HCT116 (cell line): ENCODE results near the gene LGALS3. TPM values are rescaled to one million over a fixed set of nuclear protein-coding genes. Genes with fewer than 3 reads are reported as not detected.

Source experiments
- ATAC-seq: fragments of 200-7000 bp; cut with Tn5 transposase; 2 replicates; pipeline ENCODE4 v1.9.1; 2020; ENCODE audit warnings: mild to moderate bottlenecking, moderate library complexity
- BruUV-seq: library from RNA; stranded (reverse); fragments of 400-500 nt; replicated peaks from 2 replicates; lab custom pipeline; 2021; lab: Mats Ljungman, UMichigan
- CTCF ChIA-PET: fragments of 300-600 bp; sonication (Branson Sonifier 250); formaldehyde crosslinking; loops from one replicate; lab custom pipeline; 2021; ENCODE audit warnings: antibody characterized with exemption; lab: Charles Lee
- POLR2A ChIA-PET: fragments of 300-600, 350-600 bp; sonication (Branson Sonifier 250); formaldehyde crosslinking; loops from one replicate; lab custom pipeline; 2021; ENCODE audit warnings: antibody characterized with exemption; lab: Charles Lee
- RAD21 ChIA-PET, 2 experiments: fragments of 300-600 bp; sonication (Branson Sonifier 250); formaldehyde crosslinking; loops; one replicate each; lab custom pipeline; 2023; ENCODE audit warnings: low total read pairs in 2 of 2; ENCODE audit not compliant: uncharacterized antibody in 2 of 2, unreplicated experiment in 2 of 2, low non-redundant PET in 1 of 2; lab: Charles Lee
- DNase-seq: peaks from one replicate; pipeline ENCODE4 v3.0.0-alpha.2; 2010; ENCODE audit warnings: low read depth, low spot score
- H2AFZ ChIP-seq: fragments of 200-600 bp; shearing (Covaris generic), sonication (generic); 2 replicates; pipeline ENCODE4 v1.6.1; 2017; ENCODE audit warnings: low read depth, mixed run types, mixed read lengths, antibody characterized with exemption, low read length; ENCODE audit not compliant: poor library complexity, severe bottlenecking
- H3K27ac ChIP-seq: 2 replicates; pipeline ENCODE4 v1.5.1; 2012; ENCODE audit warnings: low read depth, low read length
- H3K27me3 ChIP-seq: fragments of 200-600 bp; sonication (generic); 2 replicates; pipeline ENCODE4 v1.6.1; 2016; ENCODE audit warnings: mixed run types, low read length, mixed read lengths; ENCODE audit not compliant: insufficient read depth
- H3K36me3 ChIP-seq, 2 experiments: fragments of 200-500 bp in 1 of 2; fragments of 200-600 bp in 1 of 2; sonication (Bioruptor generic) in 1 of 2; sonication (generic) in 1 of 2; 2 replicates each; pipeline versions ENCODE4 v1.5.1 to v1.6.1; 2014 to 2016; ENCODE audit warnings: low read length in 2 of 2, inconsistent platforms in 1 of 2, mixed read lengths in 1 of 2, mixed run types in 1 of 2; ENCODE audit not compliant: insufficient read depth in 2 of 2, control insufficient read depth in 1 of 2
- H3K4me1 ChIP-seq, 2 experiments: fragments of 200-600 bp in 1 of 2; sonication (generic) in 1 of 2; 2 replicates each; pipeline versions ENCODE4 v1.5.1 to v1.6.1; 2012 to 2017; ENCODE audit warnings: low read length in 2 of 2, inconsistent platforms in 1 of 2, mild to moderate bottlenecking in 1 of 2, mixed read lengths in 1 of 2, mixed run types in 1 of 2, moderate library complexity in 1 of 2; ENCODE audit not compliant: insufficient read depth in 2 of 2, control insufficient read depth in 1 of 2
- H3K4me2 ChIP-seq: fragments of 200-600 bp; sonication (generic); 2 replicates; pipeline ENCODE4 v1.6.1; 2017; ENCODE audit warnings: mixed run types, low read length, mixed read lengths
- H3K4me3 ChIP-seq, 2 experiments: fragments of 200-600 bp in 1 of 2; sonication (generic) in 1 of 2; replicated peaks in 1 of 2; 2 replicates each; pipeline ENCODE4 v1.5.1; 2011 to 2016; ENCODE audit warnings: low read length in 2 of 2, control low read depth in 1 of 2, low read depth in 1 of 2, mild to moderate bottlenecking in 1 of 2, mixed read lengths in 1 of 2, mixed run types in 1 of 2
- H3K79me2 ChIP-seq: fragments of 200-600 bp; sonication (generic); 2 replicates; pipeline ENCODE4 v1.6.1; 2017; ENCODE audit warnings: mild to moderate bottlenecking, mixed run types, low read length, moderate library complexity, mixed read lengths; ENCODE audit not compliant: insufficient read depth
- H3K9ac ChIP-seq: fragments of 200-600 bp; sonication (generic); 2 replicates; pipeline ENCODE4 v1.6.1; 2016; ENCODE audit warnings: low read length, mixed read lengths
- H3K9me2 ChIP-seq: fragments of 200-600 bp; sonication (generic), shearing (Covaris generic); 2 replicates; pipeline ENCODE4 v1.6.1; 2017; ENCODE audit warnings: mixed run types, mild to moderate bottlenecking, moderate library complexity; ENCODE audit not compliant: insufficient read depth
- H3K9me3 ChIP-seq, 2 experiments: fragments of 200-500 bp in 1 of 2; fragments of 200-600 bp in 1 of 2; sonication (Bioruptor generic) in 1 of 2; sonication (generic) in 1 of 2; 2 replicates each; pipeline ENCODE4 v1.6.1; 2014 to 2017; ENCODE audit warnings: low read length in 2 of 2, mixed read lengths in 2 of 2, inconsistent platforms in 1 of 2, low read depth in 1 of 2, mild to moderate bottlenecking in 1 of 2, mixed run types in 1 of 2, moderate library complexity in 1 of 2; ENCODE audit not compliant: control insufficient read depth in 1 of 2, insufficient read depth in 1 of 2
- H4K20me1 ChIP-seq: fragments of 200-600 bp; sonication (generic), shearing (Covaris generic); 2 replicates; pipeline ENCODE4 v1.6.1; 2017; ENCODE audit warnings: mixed run types, mild to moderate bottlenecking, moderate library complexity; ENCODE audit not compliant: insufficient read depth
- ATF3 ChIP-seq: IDR thresholded peaks from 2 replicates; pipeline ENCODE4 v1.6.1; 2012
- CBX3 ChIP-seq: IDR thresholded peaks from 2 replicates; pipeline ENCODE4 v1.6.1; 2012; ENCODE audit warnings: low read depth
- EGR1 ChIP-seq: IDR thresholded peaks from 2 replicates; pipeline ENCODE4 v1.6.1; 2012; ENCODE audit warnings: low read depth
- ELF1 ChIP-seq: IDR thresholded peaks from 2 replicates; pipeline ENCODE4 v1.6.1; 2012; ENCODE audit warnings: low read depth, borderline replicate concordance
- EZH2 ChIP-seq: fragments of 200-600 bp; sonication (generic); IDR thresholded peaks from 2 replicates; pipeline ENCODE4 v1.6.1; 2017; ENCODE audit warnings: antibody characterized with exemption, mixed run types
- EZH2phosphoT487 ChIP-seq: fragments of 200-600 bp; IDR thresholded peaks from 2 replicates; pipeline ENCODE4 v1.6.1; 2018; ENCODE audit warnings: antibody characterized with exemption, borderline replicate concordance
- FOSL1 ChIP-seq: IDR thresholded peaks from 2 replicates; pipeline ENCODE4 v1.6.1; 2012; ENCODE audit warnings: low read depth
- JUND ChIP-seq: IDR thresholded peaks from 2 replicates; pipeline ENCODE4 v1.6.1; 2012
- MAX ChIP-seq: IDR thresholded peaks from 2 replicates; pipeline ENCODE4 v1.6.1; 2012
- POLR2A ChIP-seq: IDR thresholded peaks from 2 replicates; pipeline ENCODE4 v1.7.0; 2011; ENCODE audit warnings: borderline replicate concordance; ENCODE audit not compliant: insufficient read depth, insufficient read length; ENCODE audit errors: extremely low read depth
- POLR2AphosphoS5 ChIP-seq: IDR thresholded peaks from 2 replicates; pipeline ENCODE4 v1.6.1; 2011; ENCODE audit warnings: mild to moderate bottlenecking, low read depth, low read length, moderate library complexity
- RAD21 ChIP-seq: IDR thresholded peaks from 2 replicates; pipeline ENCODE4 v1.6.1; 2012; ENCODE audit warnings: low read depth, mild to moderate bottlenecking
- REST ChIP-seq: IDR thresholded peaks from 2 replicates; pipeline ENCODE4 v1.6.1; 2012; ENCODE audit warnings: low read depth
- SIN3A ChIP-seq: IDR thresholded peaks from 2 replicates; pipeline ENCODE4 v1.6.1; 2012; ENCODE audit warnings: low read depth
- SRF ChIP-seq: IDR thresholded peaks from 2 replicates; pipeline ENCODE4 v1.6.1; 2012; ENCODE audit warnings: low read depth
- TCF7L2 ChIP-seq: IDR thresholded peaks from 2 replicates; pipeline ENCODE4 v1.7.0; 2011; ENCODE audit warnings: borderline replicate concordance, inconsistent platforms; ENCODE audit not compliant: insufficient read depth, insufficient read length; ENCODE audit errors: extremely low read depth
- YY1 ChIP-seq: IDR thresholded peaks from 2 replicates; pipeline ENCODE4 v1.6.1; 2011; ENCODE audit warnings: low read length, low read depth, moderate library complexity, mild to moderate bottlenecking; ENCODE audit not compliant: insufficient replicate concordance; ENCODE audit errors: extremely low read depth
- ZFX ChIP-seq: fragments of 450-650 bp; IDR thresholded peaks from 2 replicates; pipeline ENCODE4 v1.6.1; 2017
- intact Hi-C: fragments of 100-400 bp; cut with micrococcal nuclease; formaldehyde crosslinking; loops from 2 replicates; pipeline ENCODE4 v1.10.0; 2022
- total RNA-seq: library from RNA; stranded (reverse); gene quantifications from one replicate; pipeline ENCODE4 v1.2.1, GENCODE V29; 2021; ENCODE audit not compliant: unreplicated experiment

LGALS3 gene
- total RNA-seq, 1 experiment from 2014 or later: 86.1 TPM

GRCh38 chr14:55116246-55117030, 12.6 kb upstream of the LGALS3 start:
- ATAC-seq (no peak), DNase-seq (no peak)
- Histone ChIP-seq H2AFZ (no peak overlapping the region), H3K27ac (no peak overlapping the region), H3K36me3 (no peaks in the 10 kb centered on the region), H3K9me3 (no peaks in the 10 kb centered on the region), H3K4me2 (no peak overlapping the region), H3K9me2 (no peaks in the 10 kb centered on the region), H4K20me1 (no peaks in the 10 kb centered on the region), H3K27me3 (no peaks in the 10 kb centered on the region), H3K4me3 (no peak overlapping the region), H3K4me1 (no peaks in the 10 kb centered on the region), H3K9ac (no peak overlapping the region), H3K79me2 (no peaks in the 10 kb centered on the region)
- RAD21 ChIA-PET: no interaction called here
- CTCF ChIA-PET: no interaction called here
- TF ChIP-seq POLR2A: no peak
- TF ChIP-seq EZH2: no peak
- no peak for TF ChIP-seq CBX3
- no peak for TF ChIP-seq ELF1
- TF ChIP-seq RAD21: no peak
- TF ChIP-seq MAX: no peak
- TF ChIP-seq REST: no peak
- no peak for TF ChIP-seq EGR1
- TF ChIP-seq JUND: no peak
- no peak for TF ChIP-seq POLR2AphosphoS5
- TF ChIP-seq FOSL1: no peak
- TF ChIP-seq SIN3A: no peak
- no peak for TF ChIP-seq YY1
- no peak for TF ChIP-seq TCF7L2
- no peak for TF ChIP-seq EZH2phosphoT487
- TF ChIP-seq ATF3: no peak
- TF ChIP-seq ZFX: no peak
- no peak for TF ChIP-seq SRF
- intact Hi-C loops: no loop called here
- POLR2A ChIA-PET: interaction anchor here (1.0 to 2.1 kb wide), 2 partner anchors 9 to 14 kb away, joined by 6 read pairs; no protein-coding TSS in a partner anchor
- BruUV-seq: no TSS peak
